ENCODE measurements around the gene SLC4A9.

Gene SLC4A9

GRCh38 chr5:140363631-140364471 lies 3.9 kb downstream of the SLC4A9 start:
- DNase-seq = no peak

DNA sequence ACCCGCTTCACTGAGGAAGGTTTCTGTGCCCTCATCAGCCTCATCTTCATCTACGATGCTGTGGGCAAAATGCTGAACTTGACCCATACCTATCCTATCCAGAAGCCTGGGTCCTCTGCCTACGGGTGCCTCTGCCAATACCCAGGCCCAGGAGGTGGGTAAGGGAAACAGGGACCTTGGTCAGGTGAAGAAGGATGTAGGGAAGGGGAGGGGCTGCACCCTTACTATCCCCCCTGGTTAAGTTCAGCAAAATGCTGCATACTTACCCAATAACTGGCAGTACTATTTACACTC lies 4.4 kb downstream of the SLC4A9 start:
- no peak for DNase-seq

GRCh38 chr5:140365282-140365681 lies 5.3 kb downstream of the SLC4A9 start:
- DNase-seq = peak; percentile 23

DNA sequence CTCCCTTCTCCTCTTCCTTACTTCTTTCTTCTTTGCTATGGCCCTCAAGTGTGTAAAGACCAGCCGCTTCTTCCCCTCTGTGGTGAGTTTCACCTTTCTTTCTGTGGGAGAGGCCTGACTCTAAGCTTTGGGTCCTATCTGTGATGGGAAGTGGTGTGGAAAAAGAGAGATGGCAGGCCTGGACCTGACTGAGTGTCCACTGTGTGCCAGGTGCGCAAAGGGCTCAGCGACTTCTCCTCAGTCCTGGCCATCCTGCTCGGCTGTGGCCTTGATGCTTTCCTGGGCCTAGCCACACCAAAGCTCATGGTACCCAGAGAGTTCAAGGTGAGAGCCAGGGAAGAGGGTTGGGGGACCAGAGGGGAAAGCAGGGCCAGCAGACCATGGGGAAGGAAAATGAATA lies 5.9 kb downstream of the SLC4A9 start:
- no peak for DNase-seq

- DNase-seq = no peak
These were observed 6.7 kb downstream of the SLC4A9 start for GRCh38 chr5:140366589-140367255.

DNA sequence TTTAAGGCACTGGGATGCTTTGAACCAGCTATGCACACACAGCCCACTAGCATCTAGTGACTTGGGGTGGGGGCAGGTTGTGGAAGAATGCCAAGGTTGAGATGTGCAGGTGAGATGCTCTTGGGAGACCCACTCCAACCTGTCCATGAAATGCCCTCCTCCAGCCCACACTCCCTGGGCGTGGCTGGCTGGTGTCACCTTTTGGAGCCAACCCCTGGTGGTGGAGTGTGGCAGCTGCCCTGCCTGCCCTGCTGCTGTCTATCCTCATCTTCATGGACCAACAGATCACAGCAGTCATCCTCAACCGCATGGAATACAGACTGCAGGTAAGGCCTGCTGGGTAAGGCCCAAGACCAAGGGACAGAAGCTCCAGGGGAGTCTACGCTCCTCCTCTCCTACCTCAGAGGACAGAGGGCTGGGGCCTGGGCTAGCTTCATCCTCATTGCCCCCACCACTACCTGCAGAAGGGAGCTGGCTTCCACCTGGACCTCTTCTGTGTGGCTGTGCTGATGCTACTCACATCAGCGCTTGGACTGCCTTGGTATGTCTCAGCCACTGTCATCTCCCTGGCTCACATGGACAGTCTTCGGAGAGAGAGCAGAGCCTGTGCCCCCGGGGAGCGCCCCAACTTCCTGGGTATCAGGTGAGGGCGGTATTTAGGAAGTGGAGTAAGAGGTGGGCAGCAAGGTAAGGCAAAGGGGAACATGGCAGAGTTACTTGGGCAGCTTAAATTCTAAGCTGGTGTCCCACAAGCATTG lies 7.4 kb downstream of the SLC4A9 start:
- no peak for DNase-seq

GRCh38 chr5:140371356-140372151 lies 11.6 kb downstream of the SLC4A9 start:
- DNase-seq = no peak

DNA sequence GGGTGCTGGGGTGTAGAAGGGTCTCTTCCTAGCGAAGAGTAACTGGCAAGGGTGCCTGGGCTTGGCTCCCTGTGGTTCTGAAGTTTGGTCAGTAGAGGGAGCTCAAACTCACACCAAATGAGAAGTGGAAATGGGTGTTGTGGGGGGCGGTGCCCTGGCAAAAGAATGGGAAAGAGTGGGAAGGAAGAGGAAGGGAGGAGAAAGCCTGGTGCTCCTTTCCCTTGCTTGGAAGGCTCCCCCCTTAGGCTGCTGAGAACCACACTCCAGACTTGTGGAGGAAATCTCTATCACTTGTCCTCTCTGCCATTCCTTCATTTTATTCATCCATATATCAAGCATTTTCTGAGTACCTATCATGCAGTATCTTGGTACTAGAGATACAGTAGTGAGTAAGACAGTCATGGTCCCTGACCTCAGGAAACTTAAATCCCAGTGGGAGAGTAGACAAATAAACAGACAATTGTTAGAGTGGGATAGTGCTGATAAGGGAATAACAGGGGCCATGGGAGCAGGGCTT lies 13.0 kb downstream of the SLC4A9 start:
- DNase-seq = peak; percentile 74

GRCh38 chr5:140381351-140381750 lies 21.4 kb downstream of the SLC4A9 start:
- no peak for DNase-seq

DNA sequence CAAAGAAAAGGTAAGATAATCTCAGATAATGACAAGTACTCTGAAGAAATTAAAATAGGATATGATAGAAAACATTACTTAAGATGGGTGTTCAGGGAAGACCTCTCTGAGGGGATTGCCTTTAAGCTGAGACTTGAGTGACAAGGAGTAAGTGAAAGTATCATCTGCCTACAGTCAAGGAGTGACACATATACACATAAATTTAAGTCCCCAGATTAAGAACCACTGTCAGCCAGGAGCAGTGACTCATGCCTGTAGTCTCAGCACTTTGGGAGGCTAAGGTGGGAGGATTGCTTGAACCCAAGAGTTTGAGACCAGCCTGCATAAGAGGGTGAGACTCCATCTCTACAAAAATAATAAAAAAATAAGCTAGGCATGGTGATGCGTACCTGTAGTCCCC lies 22.0 kb downstream of the SLC4A9 start:
- DNase-seq = no peak

GRCh38 chr5:140382866-140383265 lies 22.9 kb downstream of the SLC4A9 start:
- no peak for DNase-seq

DNA sequence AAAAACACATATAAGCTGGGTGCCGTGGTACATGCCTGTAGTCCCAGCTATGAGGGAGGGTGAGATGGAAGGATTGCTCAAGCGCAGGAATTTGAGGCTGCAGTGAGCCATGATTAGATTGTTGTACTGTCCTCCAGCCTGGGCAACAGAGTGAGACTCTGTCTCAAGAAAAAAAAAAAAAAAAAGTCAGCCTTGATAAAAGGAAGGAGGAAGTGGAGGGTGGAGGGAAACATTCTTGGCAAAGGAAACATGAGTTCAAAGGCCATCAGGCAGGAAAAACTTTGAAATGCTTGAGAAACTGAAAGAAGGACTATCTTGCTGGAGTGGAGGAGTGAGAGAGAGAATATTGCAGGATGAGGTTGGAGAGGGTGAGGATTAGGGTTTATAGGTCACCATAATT lies 23.3 kb downstream of the SLC4A9 start:
- DNase-seq = no peak

- no peak for DNase-seq
These were observed 28.1 kb downstream of the SLC4A9 start for GRCh38 chr5:140388052-140388451.

DNA sequence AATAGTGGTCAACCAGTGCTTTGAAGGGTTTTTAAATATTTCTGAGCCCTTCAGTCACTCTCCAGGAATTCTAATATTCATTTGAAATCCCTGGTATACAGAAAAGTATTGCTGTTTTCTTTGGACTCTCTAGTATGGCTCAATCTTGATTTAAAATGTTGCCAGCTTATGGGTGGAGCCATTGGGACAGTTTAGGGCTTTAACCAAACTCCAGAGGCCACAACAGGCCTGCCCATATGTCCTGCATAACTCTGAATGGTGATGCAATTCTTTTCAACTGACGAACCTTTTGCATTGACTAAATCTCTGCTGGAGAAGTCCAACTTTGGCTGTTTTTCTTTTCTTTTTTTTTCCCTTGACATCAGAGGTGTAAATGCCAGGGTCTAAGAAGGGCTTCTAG lies 31.3 kb downstream of the SLC4A9 start:
- DNase-seq = no peak

- no peak for DNase-seq
These were observed 31.7 kb downstream of the SLC4A9 start for GRCh38 chr5:140391732-140392131.

DNA sequence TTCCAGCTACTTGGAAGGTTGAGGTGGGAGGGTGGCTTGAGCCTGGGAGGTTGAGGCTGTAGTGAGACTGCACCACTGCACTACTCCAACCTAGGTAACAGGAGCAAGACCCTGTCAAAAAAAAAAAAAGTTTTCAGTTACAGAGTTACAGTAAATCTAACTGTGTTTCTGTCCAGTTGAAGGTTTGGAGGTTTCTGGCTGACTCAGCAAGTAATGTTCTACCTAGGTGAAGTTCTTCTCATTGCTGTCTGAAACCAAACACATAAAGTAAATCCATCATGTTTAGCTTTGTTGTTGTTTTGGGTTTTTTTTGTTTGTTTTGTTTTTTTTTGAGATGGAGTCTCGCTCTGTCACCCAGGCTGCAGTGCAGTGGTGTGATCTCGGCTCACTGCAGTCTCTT lies 33.7 kb downstream of the SLC4A9 start:
- no peak for DNase-seq

DNA sequence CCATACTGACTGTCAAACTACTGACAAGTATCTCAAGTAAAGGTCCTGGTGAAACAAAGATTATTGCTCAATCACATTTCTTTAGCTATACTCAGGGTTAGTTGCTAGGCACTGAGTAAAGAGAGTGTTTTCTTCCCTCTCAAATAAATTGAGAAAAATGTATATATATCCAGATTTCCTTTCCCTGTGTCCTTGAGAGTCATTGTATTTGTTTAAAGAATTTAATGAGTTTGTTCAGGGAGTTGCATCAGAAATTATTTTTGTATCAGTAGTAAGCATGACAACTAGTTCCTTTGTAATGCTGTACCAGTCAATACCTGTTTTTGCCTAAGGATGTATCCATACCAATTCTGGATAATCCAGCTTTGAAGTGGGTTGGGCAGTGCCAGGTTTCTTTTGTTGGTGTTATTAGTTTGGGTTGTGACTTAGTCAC lies 38.4 kb downstream of the SLC4A9 start:
- peak; percentile 11 for DNase-seq

DNA sequence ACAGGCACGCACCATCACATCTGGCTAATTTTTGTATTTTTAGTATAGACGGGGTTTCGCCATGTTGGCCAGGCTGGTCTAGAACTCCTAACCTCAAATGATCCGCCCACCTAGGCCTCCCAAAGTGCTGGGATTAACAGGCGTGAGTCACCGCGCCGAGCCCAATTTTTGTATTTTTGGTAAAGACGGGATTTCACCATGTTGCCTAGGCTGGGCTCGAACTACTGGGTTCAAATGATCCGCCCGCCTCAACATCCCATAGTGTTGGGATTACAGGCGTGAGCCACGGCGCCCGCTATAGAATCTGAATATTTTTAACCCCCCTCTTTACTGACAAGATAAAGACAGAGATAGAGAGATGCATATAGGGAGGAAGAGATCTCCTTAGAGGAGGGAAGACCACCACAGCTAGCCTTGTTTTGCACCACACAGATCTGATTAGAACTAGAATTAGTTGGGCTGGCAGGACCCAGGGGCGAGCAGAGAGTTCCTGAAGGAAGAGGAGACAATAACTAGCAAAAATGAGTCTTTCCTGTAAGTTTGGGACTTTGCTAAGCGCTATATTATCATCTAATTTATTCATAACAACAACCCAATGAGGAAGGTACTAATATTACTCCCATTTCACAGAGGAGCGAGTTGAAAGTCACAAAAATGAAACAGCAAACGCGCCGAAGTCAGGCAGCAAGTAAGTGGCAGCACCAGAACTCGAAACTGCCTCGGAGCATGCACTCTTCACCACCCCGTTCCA lies 40.2 kb downstream of the SLC4A9 start:
- no peak for DNase-seq

GRCh38 chr5:140400730-140401361 lies 40.9 kb downstream of the SLC4A9 start:
- DNase-seq = peak; percentile 95

- DNase-seq = peak; percentile 100
These were observed 41.6 kb downstream of the SLC4A9 start, which contains the start of gene ANKHD1 for GRCh38 chr5:140401362-140402257. Gene ANKHD1, plus strand, starts transcription at chr5:140401833. Its CDS starts 135 bp downstream, at chr5:140401968.

All from NCI-H226 (cell line).